HG03460 (cell line): ENCODE data around the gene ATOH8.

Experiments used
- ATAC-seq: cut with Tn5 transposase; IDR thresholded peaks from one replicate; pipeline ENCODE4 v1.9.1; 2021; ENCODE audit not compliant: unreplicated experiment

ATOH8 gene

DNA sequence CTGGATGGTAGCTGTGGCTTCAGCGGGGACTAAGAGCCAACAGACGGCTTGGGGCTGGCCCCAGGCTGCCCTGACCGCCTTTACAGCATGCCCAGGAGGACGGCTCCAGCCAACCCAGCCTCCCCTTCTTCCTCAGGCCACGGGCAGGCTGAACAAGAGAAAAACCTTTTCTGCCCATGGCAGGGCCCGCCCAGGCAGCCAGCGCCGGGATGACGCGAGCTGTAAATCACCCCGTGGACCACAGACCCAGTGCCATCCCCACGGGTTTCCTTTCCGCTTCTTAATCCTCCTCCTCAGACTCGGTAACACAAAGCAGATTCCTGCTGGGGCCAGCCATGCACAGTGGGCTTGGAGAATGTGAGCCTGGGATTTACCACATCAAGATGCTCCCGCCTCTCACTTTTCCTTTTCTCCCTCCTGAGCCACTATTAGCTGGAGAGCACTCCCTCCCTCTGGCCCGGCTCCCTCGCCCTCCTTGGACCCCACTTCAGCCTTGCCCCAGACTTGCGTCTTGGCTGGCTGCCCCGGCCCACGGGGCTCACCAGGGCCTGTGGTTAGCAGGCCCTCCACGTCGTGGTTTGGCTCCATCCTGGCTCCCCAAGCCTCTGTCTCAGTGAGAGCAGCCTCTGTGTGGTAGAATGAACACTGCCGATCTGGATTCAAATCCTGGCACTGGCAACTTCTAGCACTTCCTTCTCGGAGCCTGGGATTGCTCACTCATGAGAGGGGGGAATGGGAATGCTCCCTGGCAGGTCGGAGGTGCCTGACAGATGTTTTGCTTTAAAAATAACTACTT, 31.4 kb downstream of the ATOH8 start:
- ATAC-seq = no peak

DNA sequence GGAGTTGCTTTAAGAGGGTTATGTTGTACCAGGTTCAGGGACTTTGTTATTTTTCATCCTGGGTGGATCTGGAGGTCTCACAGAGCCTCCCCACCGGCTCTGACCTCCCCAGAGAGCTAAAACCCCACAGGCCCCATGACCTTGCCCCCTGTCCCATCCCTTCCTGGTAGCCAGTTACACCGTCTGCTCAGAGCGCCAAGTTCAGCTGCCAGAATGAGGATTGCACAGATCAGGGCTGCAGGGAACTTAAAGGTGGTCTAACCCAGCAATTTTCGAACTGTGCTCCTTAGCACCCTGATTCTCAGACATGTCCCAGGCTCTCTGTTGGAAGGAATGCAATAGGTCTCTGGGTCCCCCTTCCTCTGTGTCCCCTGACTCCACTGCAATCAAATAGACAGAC, 32.1 kb downstream of the ATOH8 start:
- no peak for ATAC-seq

DNA sequence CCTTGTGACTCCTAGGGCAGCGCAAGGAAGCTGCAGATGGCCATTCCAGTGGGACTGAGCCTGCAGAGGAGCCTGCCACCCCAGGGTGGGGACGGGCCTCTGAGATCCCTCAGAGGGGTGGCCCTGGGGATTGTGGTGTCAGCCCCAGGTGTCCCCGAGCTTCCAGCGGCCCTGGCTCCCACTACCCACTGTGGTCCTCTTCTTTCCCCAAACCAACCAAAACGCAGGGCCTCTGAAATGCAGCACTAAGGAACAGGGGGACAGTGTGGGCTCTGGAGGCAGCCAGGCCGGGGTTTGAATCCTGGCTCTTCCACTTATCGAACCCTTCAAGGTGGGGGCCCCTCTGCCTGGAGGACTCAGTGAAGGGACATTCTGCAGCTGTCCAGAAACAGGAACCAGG, 32.7 kb downstream of the ATOH8 start:
- ATAC-seq = no peak

DNA sequence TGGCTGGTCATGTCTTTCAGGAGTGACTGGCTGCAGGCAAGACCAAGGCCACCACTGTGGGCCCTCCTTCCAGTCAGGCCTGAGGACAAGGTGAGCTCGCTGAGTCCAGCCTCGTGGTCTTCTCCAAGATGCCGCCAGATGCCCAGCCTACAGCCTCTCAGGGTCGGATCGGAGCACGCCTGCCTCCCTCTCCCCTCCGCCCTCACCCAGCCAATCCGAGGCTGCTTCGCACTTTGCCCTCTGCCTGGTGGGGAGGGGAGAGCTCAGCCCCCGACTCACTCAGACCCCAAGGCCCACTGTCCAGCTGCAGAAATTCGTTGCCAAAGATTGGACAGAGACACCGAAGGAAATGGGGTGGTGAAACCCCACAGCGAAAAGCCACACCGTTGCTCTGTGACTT, 33.1 kb downstream of the ATOH8 start:
- ATAC-seq = no peak

DNA sequence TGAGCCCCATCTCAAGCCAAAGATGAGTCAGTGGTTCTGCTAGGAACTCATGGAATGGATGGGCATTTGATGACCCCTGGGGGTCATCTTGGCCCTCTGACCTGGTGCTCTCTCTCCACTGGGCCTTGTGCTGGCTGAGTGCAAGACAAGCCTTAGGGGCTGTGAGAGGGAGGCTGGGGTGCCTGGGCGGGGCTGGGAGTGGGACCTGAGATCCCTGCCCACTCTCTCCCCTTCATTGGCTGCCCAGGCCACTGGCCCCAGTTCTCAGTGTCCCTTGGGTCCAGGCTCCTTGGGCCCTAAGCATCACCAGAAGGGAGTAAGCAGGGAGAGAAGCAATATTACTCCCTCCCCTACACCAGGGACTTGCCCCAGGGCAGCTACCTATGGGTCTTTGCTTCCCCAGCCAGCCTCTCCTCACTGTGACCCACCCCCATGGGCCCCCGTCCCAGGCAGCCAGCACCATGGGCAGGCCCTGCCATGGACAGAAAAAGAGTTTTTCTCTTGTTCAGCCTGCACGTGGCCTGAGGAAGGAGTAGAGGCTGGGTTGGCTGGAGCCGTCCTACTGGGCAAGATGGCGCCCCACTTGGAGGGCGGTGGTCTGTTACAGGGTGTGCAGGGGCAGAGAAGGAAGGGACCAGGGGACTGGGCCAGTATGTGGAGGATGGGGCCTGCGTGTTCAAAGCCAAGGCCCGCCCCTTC, 33.6 kb downstream of the ATOH8 start:
- no peak for ATAC-seq

DNA sequence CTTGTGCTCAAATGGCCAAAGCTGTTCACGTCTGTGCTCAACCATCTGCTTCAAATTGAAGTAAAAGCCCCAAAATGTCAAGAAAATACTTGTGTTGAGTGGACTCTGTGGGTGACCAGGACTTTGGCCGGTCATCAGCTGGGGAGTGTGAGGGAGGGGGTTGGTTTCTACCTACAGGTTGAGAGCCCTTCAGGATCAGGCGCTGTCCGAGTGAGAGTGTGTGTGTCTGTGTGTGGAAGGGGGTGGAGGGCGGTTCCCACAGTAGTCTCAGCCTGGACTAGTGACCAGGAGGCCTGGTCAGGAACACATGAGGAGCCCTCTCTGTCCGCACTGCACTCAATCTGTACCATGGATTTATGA, 34.2 kb downstream of the ATOH8 start:
- no peak for ATAC-seq

DNA sequence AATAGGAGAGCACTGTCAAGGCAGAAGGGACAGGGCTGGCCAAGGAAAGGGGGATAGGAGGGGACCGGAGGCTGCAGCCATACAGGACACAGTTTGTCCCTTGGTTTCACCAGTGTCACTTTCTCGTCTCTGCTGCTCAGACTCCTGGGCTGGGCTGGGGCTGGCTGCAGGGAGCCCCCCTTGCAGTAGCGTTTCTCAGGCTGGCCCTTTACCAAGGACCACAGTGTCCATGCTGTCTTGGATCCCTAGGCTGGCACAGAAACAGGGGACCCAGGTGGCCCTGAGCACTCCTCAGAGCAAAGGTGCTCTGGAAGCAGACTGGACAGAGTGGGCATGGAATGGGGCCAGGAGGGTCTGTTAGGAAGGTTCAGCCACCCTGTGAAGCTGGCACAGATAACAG, 34.8 kb downstream of the ATOH8 start:
- ATAC-seq = no peak

DNA sequence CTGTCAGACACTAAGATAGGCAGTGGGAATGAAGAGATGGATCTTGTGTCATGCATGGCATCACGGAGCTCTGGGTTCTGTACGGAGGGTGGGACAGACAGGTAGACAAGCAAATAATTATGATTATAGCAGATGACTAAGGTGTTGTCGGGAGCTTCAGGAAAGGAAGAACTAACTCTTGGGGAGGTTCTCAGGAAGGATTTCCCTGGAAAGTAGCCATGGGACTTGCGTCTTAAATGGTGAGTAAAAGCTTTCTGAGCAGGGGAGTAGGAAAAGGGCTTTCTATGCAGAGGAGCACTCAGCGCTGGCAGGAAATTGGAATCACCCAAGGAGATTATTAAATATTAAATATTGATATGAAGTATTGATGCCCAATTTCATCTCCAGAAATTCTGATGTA, 35.5 kb downstream of the ATOH8 start:
- ATAC-seq = no peak

DNA sequence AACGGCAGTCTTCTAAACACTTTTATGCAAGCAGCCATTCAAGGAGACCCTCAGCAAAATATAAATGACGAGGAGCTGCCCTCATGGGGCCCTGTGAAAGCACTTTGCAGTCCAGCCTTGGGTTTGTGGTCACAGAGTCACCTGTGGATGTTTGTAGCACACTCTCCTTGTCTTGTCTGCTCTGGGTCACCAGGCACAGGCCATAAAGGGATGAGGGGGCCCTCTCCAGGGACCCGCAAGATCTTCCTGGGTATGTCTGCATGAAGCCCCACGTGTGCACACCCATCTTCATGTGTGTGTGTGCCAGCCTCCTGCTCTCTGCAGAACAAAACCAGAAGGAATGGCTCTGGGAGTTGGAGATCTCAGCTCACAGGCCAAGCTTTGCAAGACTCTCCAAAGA, 36.2 kb downstream of the ATOH8 start:
- no peak for ATAC-seq

DNA sequence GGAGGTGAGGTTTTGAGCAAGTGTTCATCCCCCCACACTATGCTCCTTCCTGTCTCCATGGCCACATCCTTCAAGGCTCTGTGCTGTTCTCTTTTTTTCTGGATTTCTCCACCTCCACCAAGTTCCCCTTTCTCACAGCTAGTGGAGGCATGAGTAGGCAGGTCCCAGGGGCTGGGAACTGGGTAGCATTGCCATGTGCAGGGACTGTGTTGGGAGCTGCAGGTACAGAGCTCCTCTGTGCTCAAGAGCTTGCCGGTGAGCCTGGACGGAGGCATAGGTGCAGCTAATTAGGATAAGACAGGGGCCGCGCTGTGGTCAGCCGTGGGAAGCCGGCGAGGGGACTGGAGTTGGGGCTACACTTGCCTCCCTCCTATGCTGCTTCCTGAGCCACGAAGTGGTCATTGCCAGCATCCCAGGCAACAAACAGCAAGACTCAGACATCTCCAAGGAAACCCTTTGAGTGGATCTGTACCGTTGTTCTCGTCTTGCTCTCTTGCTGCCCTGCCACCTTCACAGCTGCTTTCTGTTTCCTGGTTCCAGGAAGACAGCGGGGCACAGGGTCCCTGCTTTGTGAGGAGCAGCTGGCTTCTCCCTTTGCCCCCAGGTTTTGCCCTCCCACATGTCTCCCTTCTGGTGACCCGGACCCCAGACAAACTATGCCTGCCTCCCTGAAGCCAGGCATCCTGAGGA, 36.9 kb downstream of the ATOH8 start:
- no peak for ATAC-seq

DNA sequence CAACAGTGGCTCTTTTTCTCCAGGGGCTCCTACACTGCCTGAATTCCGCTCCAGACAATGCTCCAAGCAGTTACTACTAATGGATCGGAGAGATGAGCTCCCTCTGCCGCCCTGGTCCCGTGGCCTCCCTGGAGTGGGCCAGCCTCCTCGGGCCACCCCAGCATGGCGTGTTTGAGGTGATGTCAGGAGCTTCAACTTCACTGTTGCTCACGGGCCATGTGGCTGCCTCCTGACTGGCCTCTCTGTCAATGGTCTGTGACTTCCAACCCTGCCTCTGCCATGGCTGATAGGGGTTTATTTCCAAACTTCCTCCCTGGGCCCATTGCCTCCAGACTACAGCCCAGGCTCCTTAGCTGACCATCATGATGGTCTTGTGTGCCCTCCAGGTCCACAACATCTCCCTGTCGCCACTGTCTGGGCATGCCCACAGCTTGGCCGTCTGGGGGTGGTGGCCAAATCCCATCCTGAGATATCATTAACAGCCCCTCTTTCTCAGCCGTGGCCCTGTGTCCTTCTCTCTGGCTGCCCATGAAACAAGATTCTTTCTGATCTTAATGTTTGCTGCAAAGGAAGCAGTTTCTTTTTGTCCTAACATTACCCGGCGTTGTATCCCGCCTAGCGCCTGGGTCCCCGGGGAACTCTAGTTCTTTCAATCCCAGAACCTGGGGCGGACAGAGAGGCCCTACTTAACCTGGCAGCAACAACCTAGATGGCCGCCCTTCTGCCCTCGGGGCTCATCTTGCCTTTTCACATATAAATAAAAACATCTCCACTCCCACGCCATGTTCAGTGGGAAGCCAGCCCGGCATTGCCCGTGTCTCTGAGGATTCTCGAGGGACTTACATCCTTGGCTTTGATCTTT, 38.1 kb downstream of the ATOH8 start:
- ATAC-seq = no peak

DNA sequence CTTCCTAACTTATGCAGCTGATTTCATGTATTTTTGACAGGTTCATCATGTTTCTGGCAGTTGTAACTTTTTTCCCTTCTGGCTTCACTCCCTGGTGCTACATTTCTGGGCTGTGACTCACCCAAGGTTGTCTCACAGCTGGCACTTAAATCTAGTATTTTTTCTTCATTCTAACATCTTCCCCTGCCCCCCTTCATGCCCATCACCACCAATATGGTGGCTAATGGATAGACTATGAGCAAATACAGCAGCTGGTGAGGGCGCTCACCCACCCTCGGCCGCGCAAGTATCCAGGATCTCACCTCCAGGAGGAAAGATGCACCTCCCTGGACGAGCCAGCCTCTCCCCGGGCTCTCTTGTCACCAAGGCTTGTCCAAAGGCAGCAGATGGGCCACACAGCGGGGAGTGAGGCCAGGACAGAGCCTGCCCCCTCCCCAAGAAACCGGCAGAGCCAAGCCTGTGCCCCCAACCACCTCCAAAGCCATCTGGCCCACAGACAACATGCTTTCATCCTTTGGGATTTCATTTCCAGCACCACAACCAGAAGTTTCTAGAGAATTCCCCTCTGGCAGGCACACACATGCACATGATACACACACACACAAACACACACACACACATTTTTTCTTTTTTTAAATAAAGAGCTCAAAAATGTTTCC, 39.1 kb downstream of the ATOH8 start:
- ATAC-seq = no peak

DNA sequence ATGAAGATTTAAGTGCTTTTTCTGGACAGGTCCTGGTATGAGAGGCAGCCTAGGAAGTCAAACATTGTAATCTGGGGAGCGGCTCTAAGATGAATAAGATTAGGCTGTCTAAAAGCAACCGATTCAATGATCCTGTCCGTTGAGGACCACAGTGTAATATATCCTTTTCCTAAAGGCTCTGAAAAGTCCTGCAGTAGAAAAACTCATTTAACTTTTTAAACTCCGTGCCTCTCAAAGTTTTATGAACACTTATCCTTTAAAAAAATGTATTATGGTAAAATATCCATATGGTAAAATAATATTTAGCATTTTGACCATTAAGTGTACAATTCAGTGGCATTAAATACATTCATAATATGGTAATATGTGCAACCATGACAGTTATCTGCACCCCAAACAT, 39.8 kb downstream of the ATOH8 start:
- no peak for ATAC-seq

DNA sequence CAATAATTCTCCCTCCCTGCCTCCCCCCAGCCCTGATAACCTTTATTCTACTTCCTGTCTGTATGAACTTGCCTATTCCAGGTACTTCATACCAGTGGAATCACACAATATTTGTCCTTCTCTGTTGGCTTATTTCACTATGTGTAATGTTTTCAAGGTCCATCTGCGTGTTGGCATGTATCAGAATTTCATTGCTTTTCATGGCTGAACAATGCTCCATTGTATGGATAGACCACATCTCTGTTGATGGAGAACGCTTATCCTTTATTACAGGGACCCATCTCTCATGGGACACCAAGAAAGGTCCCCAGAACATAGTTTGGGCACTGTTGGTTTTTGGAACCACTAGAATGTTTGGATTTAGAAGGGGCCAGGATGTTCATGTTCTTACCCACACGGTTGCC, 40.2 kb downstream of the ATOH8 start:
- no peak for ATAC-seq

DNA sequence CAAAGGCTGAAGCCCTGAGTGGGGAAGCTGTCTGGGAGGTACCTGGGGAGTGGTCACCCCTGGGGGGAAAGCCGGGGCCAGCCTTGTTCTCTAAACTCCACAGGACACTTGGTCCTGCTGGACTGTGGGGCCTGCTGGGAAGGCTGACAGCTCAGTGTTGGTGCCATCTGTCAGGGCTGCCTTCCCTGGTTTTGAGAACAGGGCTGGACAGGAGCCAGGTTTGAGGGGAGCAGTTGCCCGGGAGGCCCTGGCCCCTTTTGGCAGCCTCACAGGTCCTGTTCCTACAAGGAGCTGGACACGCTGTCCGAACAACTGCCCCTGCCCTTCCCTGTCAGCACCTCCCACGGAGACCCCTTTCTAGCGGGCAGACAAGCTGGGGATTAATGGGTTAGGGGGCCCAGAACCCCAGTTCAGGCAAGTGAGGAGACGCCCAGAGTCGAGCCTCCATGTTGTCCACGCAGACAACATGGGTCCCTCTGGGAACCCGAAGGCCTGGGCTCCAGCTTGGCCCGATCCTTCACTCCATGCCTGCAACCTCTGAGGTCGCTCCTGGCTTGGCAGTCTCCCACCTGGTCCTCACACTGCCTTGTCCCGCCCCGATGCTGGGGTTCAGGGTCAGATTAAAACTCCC, 40.8 kb downstream of the ATOH8 start:
- no peak for ATAC-seq

DNA sequence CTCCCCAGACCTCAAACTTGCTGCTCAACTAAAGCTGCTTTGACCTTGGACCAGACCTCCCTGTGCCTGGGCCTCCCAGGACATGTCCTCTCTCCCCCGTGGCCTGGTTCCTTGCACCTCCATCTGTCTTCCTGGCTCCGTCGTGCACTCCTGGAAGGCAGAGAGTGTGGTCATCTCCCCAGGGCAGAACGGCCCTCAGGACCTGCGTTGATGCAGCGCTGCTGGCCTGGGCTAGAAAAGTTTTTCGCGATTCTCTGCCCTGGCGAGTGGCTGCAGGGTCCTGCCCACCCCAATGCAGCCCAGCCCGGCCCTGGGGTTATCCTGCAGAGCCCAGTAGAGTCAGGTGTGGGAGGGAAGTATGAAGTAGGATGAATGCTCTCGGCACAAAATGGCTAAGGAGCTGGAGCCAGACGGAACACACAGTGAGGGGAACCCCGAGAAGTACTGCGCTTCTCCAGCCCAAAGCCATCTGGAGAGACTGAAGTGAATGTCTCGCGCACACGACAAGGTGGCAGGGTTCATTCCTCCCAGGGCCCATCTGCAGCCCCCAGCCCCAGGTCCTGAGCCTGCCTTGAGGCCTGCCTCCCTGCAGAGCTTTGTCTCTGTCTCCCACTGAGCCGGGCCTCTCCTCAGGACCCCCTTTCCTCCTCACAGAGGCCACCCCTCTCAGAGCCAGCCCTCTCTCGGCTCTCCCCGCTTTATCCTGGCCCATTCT, 41.7 kb downstream of the ATOH8 start:
- ATAC-seq = no peak

DNA sequence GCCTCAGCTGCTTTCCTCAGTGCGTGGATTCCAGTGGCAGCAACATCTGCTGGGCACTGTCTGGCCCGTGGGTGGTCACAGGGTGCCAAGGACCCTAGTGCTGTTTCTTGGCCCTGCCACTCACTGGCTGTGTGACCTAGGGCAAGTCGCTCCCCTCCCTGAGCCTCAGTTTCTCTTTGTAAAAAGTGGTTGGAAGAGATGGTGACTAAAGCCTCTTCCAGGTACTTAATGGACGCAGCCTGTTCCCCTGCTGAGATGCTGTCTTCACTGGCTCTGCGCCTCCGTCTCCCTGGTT, 42.2 kb downstream of the ATOH8 start:
- ATAC-seq = no peak

DNA sequence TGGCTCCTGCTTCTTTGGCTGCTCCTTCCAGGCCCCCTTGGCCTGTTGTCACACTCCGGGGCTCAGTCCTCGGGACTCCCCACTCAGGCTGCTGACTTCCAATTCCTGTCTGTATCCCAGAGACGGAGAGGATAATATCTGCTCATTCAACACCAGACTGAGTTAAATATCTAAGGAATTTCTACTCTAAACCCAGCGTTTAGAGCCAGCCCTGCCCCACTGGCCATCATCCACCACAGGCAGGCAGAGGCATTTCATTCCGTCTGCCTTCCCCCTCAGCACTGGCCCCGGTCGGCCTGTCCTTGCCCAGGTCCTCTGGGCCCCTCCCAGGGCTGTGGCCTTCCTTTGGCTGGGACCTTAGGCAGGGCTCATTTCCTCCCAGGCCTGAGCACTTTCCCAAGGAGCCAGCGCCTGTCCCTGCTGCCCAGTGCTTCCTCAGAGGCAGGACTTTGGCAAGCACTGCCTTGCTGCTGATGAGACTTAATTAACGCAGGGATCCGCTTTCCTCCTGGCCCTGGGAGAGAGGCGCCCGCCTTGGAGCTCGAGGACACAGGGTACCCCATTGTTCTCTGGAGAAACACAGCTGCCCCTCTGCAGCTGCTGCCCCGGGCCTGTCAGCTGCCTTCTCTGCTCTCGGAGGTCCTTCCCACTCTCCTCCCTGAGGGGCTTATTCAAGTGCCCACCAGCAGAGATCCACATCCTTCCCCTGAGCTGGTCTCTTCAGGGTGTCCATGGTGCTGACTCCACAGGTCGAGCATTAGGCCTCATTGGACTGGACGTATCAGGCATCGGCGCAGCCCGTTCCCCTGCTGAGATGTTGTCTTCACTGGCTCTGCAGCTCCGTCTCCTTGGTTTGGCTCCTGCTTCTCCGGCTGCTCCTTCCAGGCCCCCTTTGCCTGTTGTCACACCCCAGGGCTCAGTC, 42.8 kb downstream of the ATOH8 start:
- no peak for ATAC-seq

DNA sequence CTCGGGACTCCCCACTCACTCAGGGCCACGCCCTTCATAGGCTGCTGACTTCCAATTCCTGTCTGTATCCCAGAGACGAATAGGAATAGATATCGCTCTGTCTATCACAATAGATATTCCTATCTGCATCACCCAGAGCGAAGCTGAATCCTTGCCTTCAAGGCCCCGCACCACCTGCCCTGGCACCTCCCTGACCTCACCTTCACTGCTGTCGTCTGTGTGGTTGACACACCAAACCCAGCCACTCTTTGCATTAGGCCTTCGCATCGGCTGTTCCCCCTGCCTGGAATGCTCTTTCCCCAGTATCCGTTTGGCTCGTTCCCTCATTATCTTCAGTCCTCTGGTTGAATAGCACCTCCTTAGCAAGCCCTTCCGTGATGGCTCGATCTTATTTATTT, 43.5 kb downstream of the ATOH8 start:
- no peak for ATAC-seq
